Kidney epithelial cell (primary cell): ENCODE data around the gene TRIM36. TPM values are rescaled to one million over a fixed set of nuclear protein-coding genes. Genes with fewer than 3 reads are reported as not detected.

Experiments
- DNase-seq: peaks from one replicate; pipeline ENCODE4 v3.0.0-alpha.2; 2010; ENCODE audit warnings: low read depth
- H3K27me3 ChIP-seq: 2 replicates; pipeline ENCODE4 v1.6.0; 2011; ENCODE audit warnings: low read length; ENCODE audit not compliant: control insufficient read depth, insufficient read depth
- H3K36me3 ChIP-seq: 2 replicates; pipeline ENCODE4 v1.5.1; 2011; ENCODE audit warnings: low read length; ENCODE audit not compliant: control insufficient read depth, insufficient read depth
- H3K4me3 ChIP-seq: 2 replicates; pipeline ENCODE4 v1.5.1; 2011; ENCODE audit warnings: low read depth, mild to moderate bottlenecking, control low read depth, low read length
- total RNA-seq: library from RNA; depleted of rRNA; stranded (reverse); fragments of >200 nt; gene quantifications from 2 replicates; pipeline ENCODE4 v1.2.3, GENCODE V29; 2015
- TF ChIP-seq, protein P1 (sequence below): IDR thresholded peaks from 2 replicates; pipeline ENCODE4 v1.5.1; 2011; ENCODE audit warnings: mild to moderate bottlenecking, moderate library complexity, low read length, control low read depth, inconsistent platforms; ENCODE audit not compliant: insufficient read depth, poor library complexity, severe bottlenecking

Gene TRIM36
- total RNA-seq, 1 donor from 2014 or later: 7.9 TPM

DNA sequence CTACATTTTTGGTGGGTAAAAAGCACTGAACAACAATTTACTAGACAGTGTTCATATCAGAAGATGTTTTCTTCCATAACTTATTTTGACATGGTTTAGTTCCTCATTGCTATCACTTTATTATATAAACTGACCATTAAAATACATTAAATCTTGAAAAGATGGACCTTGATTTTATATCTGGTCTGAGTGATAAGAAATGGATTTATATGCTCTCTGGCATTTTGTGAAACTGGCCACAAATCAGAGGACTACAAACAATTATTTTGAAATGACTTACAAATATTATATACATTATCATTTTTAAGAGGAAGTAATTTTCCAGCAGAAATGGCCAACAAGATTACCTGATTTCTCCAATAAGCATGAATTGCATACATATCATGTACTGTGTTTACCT lies 23.6 kb upstream of the TRIM36 start:
- TF ChIP-seq, protein P1, sequence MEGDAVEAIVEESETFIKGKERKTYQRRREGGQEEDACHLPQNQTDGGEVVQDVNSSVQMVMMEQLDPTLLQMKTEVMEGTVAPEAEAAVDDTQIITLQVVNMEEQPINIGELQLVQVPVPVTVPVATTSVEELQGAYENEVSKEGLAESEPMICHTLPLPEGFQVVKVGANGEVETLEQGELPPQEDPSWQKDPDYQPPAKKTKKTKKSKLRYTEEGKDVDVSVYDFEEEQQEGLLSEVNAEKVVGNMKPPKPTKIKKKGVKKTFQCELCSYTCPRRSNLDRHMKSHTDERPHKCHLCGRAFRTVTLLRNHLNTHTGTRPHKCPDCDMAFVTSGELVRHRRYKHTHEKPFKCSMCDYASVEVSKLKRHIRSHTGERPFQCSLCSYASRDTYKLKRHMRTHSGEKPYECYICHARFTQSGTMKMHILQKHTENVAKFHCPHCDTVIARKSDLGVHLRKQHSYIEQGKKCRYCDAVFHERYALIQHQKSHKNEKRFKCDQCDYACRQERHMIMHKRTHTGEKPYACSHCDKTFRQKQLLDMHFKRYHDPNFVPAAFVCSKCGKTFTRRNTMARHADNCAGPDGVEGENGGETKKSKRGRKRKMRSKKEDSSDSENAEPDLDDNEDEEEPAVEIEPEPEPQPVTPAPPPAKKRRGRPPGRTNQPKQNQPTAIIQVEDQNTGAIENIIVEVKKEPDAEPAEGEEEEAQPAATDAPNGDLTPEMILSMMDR: no peak
- Histone ChIP-seq H3K27me3 (no peaks in the 10 kb centered on the region), H3K4me3 (no peak overlapping the region), H3K36me3 (no peaks in the 10 kb centered on the region)
- DNase-seq: no peak

- Histone ChIP-seq H3K4me3 (no peak overlapping the region), H3K27me3 (no peaks in the 10 kb centered on the region), H3K36me3 (no peaks in the 10 kb centered on the region)
- DNase-seq: no peak
- TF ChIP-seq, protein P1: no peak
Measured at GRCh38 chr5:115192098-115192497, 22.4 kb upstream of the TRIM36 start.

- H3K4me3 ChIP-seq: no peak overlapping the region
- TF ChIP-seq, protein P1: no peak
- DNase-seq: no peak
- H3K27me3 ChIP-seq: no peaks in the 10 kb centered on the region
- H3K36me3 ChIP-seq: no peaks in the 10 kb centered on the region
Measured at GRCh38 chr5:115191474-115192031, 21.8 kb upstream of the TRIM36 start.

DNA sequence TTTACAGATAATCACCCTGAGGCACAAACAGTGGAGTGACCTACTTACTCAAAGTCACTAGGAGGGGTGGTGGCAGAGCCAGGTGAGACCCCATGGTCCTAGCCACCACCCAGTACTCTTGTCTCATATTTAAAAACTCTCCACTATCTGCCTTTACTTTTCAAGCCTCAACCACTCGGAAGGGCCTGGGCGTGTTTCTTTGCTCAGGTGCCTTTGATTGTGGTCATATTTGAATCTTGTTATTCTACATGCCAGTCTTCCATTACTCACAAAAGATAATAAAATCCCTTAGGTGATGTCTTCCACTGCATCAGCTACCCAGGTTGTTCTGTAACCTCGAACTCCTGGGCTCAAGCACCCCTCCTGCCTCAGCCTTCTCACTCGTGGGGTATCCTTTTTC lies 20.7 kb upstream of the TRIM36 start:
- H3K4me3 ChIP-seq: no peak overlapping the region

DNA sequence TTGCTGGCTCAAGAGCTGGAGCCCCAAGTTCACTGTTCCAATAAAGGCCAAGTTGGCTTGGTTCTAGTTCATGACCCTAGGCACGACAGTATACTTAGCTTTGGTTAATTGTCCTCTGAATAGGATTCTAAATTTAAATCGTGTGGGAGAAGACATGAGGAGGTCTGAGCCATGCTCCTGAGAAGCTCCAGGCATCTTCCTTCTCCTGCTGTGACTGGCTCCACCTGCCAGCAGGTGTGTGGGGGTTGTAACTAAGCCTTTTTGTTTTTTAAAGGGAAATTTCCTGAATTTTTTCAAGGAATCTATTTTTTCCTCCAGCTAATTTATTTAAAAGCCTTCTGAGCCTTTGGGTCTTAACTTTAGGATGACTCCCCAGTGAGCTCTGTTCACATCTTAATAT lies 20.2 kb upstream of the TRIM36 start:
- Histone ChIP-seq H3K4me3 (no peak overlapping the region), H3K36me3 (no peaks in the 10 kb centered on the region), H3K27me3 (no peaks in the 10 kb centered on the region)
- no peak for DNase-seq
- TF ChIP-seq, protein P1: no peak

More for the DNA sequence above, 20.7 kb upstream of the TRIM36 start:
- H3K36me3 ChIP-seq: no peaks in the 10 kb centered on the region
- no peaks in the 10 kb centered on the region for H3K27me3 ChIP-seq
- TF ChIP-seq, protein P1: no peak
- DNase-seq: no peak

- TF ChIP-seq, protein P1: no peak
- H3K4me3 ChIP-seq: no peak overlapping the region
- DNase-seq: no peak
Measured at GRCh38 chr5:115186794-115187193, 17.1 kb upstream of the TRIM36 start.

More at GRCh38 chr5:115186794-115187193, 17.1 kb upstream of the TRIM36 start:
- peaks cover 1% of the 10 kb centered on the region for H3K27me3 ChIP-seq
- no peaks in the 10 kb centered on the region for H3K36me3 ChIP-seq
